GM12872 (cell line): ENCODE data around the gene NDUFA12.

ENCODE experiments used
- CTCF ChIP-seq: IDR thresholded peaks from 3 replicates; pipeline ENCODE4 v1.5.1; 2011; ENCODE audit warnings: low read depth, mild to moderate bottlenecking, low read length, moderate library complexity; ENCODE audit not compliant: insufficient read depth

Gene NDUFA12

GRCh38 chr12:94979941-94980340 is 23.6 kb downstream of the NDUFA12 start:
- no peak for TF ChIP-seq CTCF

- TF ChIP-seq CTCF: no peak
Observed at GRCh38 chr12:94977766-94978468, 25.6 kb downstream of the NDUFA12 start.

GRCh38 chr12:94973221-94973620 is 30.3 kb downstream of the NDUFA12 start:
- TF ChIP-seq CTCF: no peak

GRCh38 chr12:94972795-94973194 is 30.7 kb downstream of the NDUFA12 start:
- no peak for TF ChIP-seq CTCF

GRCh38 chr12:94971923-94972322 is 31.6 kb downstream of the NDUFA12 start:
- TF ChIP-seq CTCF: no peak

- TF ChIP-seq CTCF: no peak
Observed at GRCh38 chr12:94970560-94970959, 32.9 kb downstream of the NDUFA12 start.

- no peak for TF ChIP-seq CTCF
Observed at GRCh38 chr12:94969424-94969823, 34.1 kb downstream of the NDUFA12 start.
